Measurements from ENCODE around the gene TCOF1.

Gene TCOF1

GRCh38 chr5:150394131-150394530 lies 36.6 kb downstream of the TCOF1 start:
- DNase-seq: no peak

- DNase-seq: no peak
Measured at GRCh38 chr5:150394912-150395687, 37.6 kb downstream of the TCOF1 start.

GRCh38 chr5:150395688-150395975 lies 38.1 kb downstream of the TCOF1 start:
- DNase-seq: no peak

GRCh38 chr5:150396267-150396666 lies 38.8 kb downstream of the TCOF1 start:
- DNase-seq: no peak

- no peak for DNase-seq
Measured at GRCh38 chr5:150397146-150397781, 39.8 kb downstream of the TCOF1 start.

- no peak for DNase-seq
Measured at GRCh38 chr5:150397782-150398721, 40.6 kb downstream of the TCOF1 start.

- DNase-seq: no peak
Measured at GRCh38 chr5:150398722-150399523, 41.4 kb downstream of the TCOF1 start.

GRCh38 chr5:150399524-150400211 lies 42.2 kb downstream of the TCOF1 start:
- DNase-seq: no peak

- DNase-seq: no peak
Measured at GRCh38 chr5:150400316-150401075, 43.0 kb downstream of the TCOF1 start.

GRCh38 chr5:150401076-150401375 lies 43.5 kb downstream of the TCOF1 start:
- DNase-seq: no peak

- DNase-seq: no peak
Measured at GRCh38 chr5:150401376-150402228, 44.1 kb downstream of the TCOF1 start.

GRCh38 chr5:150402229-150402773 lies 44.8 kb downstream of the TCOF1 start:
- DNase-seq: no peak

- DNase-seq: no peak
Measured at GRCh38 chr5:150402901-150403342, 45.4 kb downstream of the TCOF1 start.

GRCh38 chr5:150404121-150404520 lies 46.6 kb downstream of the TCOF1 start:
- no peak for DNase-seq

GRCh38 chr5:150404535-150404934 lies 47.0 kb downstream of the TCOF1 start:
- DNase-seq: no peak

GRCh38 chr5:150404941-150405816 lies 47.7 kb downstream of the TCOF1 start:
- DNase-seq: no peak

- no peak for DNase-seq
Measured at GRCh38 chr5:150406103-150406722, 48.7 kb downstream of the TCOF1 start.

- no peak for DNase-seq
Measured at GRCh38 chr5:150406723-150407095, 49.2 kb downstream of the TCOF1 start.

All from left hindlimb (tissue), 1 donor.